Testis (tissue), 2 donors: Measurements from ENCODE around the gene NECAB2.

Experiments used
- POLR2A ChIP-seq: fragments of 450-650 bp; IDR thresholded peaks from one replicate; pipeline ENCODE4 v1.6.1; 2017; ENCODE audit warnings: antibody characterized with exemption, mild to moderate bottlenecking, moderate library complexity
- TF ChIP-seq, protein P1 (sequence below), 3 experiments: fragments of 450-650 bp in 2 of 3; fragments of 200-600 bp in 1 of 3; sonication (generic) in 1 of 3; IDR thresholded peaks; one replicate each; pipeline ENCODE4 v1.5.1; 2016 to 2019; ENCODE audit warnings: antibody characterized with exemption in 3 of 3, mild to moderate bottlenecking in 2 of 3, moderate library complexity in 1 of 3

DNA sequence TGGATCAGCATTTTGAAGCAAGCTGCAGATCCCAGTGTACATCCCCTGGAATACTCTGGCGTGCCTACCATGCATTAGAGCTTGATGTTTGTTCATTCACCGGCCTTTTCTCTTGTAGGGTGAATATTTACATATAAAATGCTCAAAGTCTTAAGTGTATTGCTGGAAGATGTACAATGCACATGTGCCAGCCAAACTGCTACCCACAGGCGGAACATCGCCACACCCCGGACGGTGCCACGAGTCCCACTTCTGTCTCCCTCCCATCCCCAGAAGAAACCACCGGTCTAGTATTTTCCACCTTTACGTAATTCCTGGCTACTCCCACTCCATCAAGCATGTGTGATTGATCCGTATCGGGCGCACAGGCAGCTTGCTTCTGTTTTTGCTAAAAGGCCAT is 70.4 kb downstream of the NECAB2 start:
- TF ChIP-seq, protein P1, sequence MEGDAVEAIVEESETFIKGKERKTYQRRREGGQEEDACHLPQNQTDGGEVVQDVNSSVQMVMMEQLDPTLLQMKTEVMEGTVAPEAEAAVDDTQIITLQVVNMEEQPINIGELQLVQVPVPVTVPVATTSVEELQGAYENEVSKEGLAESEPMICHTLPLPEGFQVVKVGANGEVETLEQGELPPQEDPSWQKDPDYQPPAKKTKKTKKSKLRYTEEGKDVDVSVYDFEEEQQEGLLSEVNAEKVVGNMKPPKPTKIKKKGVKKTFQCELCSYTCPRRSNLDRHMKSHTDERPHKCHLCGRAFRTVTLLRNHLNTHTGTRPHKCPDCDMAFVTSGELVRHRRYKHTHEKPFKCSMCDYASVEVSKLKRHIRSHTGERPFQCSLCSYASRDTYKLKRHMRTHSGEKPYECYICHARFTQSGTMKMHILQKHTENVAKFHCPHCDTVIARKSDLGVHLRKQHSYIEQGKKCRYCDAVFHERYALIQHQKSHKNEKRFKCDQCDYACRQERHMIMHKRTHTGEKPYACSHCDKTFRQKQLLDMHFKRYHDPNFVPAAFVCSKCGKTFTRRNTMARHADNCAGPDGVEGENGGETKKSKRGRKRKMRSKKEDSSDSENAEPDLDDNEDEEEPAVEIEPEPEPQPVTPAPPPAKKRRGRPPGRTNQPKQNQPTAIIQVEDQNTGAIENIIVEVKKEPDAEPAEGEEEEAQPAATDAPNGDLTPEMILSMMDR (IDR thresholded peaks at IDR 0.05), result no peak
- no peak for TF ChIP-seq POLR2A
